Measurements from ENCODE around the gene SETD3.

The SETD3 gene

DNA sequence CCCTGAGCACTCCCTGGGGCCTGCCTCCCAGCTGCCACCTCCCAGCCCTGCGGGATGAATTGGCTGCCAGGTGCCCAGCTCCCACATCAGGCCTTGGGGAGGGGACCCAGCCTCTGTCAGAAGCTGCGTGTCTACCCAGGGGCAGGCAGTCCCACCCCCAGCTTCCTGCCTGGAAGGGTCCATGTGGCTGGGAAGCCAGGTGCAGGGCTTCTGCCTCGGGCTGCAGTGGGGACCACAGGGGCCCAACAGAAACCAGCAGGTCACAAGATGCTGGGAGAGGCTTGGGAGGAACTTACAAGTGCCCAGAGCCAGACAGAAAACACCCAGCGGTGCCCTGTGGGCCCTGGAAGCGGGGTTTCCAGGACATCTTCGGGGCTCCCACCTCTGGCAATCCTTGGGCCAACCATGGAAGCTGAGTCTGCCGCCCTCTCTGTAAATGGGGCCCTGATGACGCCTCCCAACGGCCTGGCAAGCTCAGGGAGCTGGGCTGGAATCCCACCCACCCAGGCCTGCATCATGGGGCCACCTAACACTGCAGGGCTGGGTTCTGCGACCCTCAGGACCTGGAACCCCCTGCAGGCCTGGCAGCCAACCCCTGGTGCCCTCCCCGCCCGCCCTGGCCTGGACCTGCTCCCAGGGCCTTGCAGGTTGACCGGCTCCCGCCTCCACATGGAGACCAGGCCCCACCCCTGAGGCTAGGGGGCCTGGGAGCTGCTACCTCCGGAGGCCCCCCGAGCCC is 37.2 kb upstream of the SETD3 start:
- in situ Hi-C loops (cut with MboI; ENCODE audit: low sequenced_read_pairs), result loop anchor here (25.0 kb wide), 1 partner anchor 369 kb away; no protein-coding TSS in a partner anchor

GRCh38 chr14:99516871-99517642 is 36.4 kb upstream of the SETD3 start:
- in situ Hi-C loops (cut with MboI; ENCODE audit: low sequenced_read_pairs), result loop anchor here (25.0 kb wide), 1 partner anchor 370 kb away; no protein-coding TSS in a partner anchor

DNA sequence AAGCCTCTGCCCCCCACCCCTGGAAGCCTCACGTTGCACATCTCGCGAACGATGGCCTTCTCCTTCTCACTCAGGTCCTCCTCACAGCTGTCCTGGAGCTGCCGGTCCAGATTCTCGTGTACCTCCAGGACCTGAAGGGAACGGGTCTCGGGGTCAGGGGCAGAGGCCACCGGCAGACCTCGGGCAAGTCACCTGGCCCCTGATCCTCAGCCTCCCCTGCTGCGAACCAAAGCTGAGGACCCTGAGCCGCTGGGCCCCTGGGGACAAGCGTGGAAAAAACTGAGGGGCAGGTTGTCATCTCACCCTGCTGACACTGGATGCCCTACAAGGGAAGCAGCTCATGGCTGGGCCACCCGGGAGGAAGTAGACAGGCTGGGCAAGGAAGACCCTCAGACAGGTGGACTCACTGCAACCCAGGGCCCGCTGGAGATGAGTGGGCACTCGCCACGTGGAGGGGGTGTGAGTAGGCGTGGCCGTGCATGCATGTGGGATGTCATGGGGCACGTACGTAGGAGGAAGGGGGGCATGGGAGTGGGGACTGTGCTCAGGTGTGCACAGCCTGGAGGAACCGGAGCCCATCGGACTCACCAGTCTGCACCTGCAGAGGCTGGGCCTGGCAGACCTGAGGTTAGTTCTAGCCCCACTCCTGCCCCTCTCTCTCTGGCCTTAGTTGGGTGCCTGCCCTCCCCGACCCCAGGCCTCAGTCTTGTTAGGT is 35.7 kb upstream of the SETD3 start:
- in situ Hi-C loops (cut with MboI; ENCODE audit: low sequenced_read_pairs), result loop anchor here (25.0 kb wide), 1 partner anchor 371 kb away; no protein-coding TSS in a partner anchor

- in situ Hi-C loops (cut with MboI; ENCODE audit: low sequenced_read_pairs), result loop anchor here (25.0 kb wide), 1 partner anchor 372 kb away; no protein-coding TSS in a partner anchor
These were observed 34.9 kb upstream of the SETD3 start for GRCh38 chr14:99515301-99516155.

DNA sequence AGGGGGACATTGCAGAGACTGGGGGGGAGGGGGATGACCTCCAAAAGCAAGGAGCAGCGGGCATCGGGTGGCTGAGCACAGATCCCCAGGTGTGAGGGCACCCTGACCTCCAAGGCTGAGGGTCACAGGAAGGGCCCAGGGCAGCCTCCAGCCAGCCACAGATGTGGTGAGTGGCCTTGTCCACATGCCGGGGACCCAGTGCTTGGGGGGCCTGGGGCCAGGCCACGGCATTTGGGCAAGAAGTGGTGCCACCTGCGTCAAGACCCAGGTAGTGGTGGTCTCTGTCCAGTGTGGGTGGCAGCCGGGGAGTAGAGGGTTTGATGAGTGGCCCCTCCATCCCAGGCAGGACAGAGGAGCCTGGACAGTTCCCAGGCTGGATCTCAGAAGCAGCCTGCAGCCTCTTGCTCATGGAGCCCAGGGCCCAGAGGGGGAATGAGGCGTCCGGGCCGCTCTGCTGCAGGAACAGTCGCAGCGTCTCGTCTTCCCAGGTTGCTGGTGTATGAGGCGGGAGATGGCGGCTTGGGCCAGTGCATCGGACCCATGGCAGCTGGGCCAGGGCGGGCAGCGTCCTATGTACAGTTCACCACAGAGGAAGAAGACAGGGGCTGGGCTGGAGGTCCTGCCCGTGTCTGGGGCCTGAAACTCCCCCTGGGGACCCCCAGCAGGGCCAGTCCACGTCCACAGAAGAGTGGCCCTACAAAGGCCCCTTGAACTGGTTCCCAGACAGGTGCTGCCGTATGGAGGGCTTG is 34.1 kb upstream of the SETD3 start:
- in situ Hi-C loops (cut with MboI; ENCODE audit: low sequenced_read_pairs), result loop anchor here (25.0 kb wide), 1 partner anchor 373 kb away; no protein-coding TSS in a partner anchor

DNA sequence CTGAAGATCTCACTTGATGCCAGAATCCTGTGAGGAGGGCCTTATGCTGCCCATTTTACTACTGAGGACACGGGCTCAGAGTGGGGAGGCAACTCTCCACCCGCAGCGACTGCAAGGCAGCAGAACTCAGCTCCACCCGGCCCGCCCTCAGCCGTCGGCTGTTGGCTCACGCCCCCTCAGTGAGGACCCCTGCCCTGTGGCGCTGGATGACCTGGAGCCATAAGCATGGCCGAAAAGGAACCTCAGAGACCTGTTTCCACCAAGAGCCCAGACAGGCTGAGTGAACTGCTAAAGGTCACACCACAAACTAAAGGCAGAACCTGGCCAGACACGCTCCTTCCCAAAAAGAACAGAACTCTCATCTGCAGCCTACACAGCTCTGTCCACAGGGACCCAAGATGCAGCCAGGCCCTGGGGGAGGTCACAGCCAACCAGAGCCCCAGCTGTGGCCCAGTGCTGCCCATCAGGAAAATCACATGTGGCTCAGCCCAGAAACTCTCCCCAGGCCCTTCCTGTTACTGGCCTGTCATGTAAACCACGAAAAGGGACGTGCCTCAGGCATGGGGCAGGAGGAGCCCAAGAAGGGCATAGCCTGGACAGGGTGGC is 33.4 kb upstream of the SETD3 start:
- in situ Hi-C loops (cut with MboI; ENCODE audit: low sequenced_read_pairs), result loop anchor here (25.0 kb wide), 1 partner anchor 373 kb away; no protein-coding TSS in a partner anchor

DNA sequence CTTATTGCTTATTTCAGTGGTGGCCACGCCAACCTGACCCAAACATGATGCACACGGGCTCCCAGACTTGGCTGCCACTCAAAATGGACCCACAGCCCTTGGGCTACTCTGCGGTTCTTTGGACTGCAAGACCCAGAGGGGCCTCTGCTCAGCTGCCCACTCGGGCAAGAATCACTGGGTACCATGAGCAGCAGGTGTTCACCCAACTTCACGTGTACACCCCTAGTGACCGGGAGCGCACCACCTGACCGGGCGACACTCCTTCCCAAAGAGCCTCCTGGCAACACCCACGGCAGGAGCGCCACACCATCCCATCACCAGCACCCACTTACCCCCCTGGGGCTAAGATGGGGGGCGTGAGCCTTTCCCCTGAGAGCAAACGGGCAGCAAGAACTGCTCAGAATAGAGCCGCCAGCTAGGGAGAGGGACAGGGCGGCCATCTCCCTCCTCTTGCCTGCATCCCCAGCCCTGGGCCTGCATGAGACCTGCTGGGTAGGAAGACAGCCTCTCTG is 32.6 kb upstream of the SETD3 start:
- in situ Hi-C loops (cut with MboI; ENCODE audit: low sequenced_read_pairs), result loop anchor here (25.0 kb wide), 1 partner anchor 374 kb away; no protein-coding TSS in a partner anchor

GRCh38 chr14:99512571-99513182 is 32.0 kb upstream of the SETD3 start:
- in situ Hi-C loops (cut with MboI; ENCODE audit: low sequenced_read_pairs), result loop anchor here (25.0 kb wide), 1 partner anchor 375 kb away; no protein-coding TSS in a partner anchor

DNA sequence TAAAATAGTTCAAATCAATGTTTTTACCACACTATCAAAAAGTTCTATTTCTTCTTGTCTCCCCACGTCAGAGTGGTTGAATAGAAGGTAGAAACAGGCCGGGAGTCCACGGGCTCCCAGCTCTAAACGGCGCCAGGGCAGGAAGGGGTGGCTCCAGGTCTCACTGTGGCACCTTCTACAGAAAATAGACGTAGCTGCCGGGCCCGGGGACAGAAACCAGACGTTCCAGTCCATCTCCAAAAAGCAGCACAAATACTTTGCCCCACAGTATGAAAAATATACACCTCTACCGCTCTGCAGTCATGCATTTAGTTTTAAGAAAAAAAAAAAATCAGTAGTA is 31.4 kb upstream of the SETD3 start:
- in situ Hi-C loops (cut with MboI; ENCODE audit: low sequenced_read_pairs), result loop anchor here (25.0 kb wide), 1 partner anchor 375 kb away; no protein-coding TSS in a partner anchor

DNA sequence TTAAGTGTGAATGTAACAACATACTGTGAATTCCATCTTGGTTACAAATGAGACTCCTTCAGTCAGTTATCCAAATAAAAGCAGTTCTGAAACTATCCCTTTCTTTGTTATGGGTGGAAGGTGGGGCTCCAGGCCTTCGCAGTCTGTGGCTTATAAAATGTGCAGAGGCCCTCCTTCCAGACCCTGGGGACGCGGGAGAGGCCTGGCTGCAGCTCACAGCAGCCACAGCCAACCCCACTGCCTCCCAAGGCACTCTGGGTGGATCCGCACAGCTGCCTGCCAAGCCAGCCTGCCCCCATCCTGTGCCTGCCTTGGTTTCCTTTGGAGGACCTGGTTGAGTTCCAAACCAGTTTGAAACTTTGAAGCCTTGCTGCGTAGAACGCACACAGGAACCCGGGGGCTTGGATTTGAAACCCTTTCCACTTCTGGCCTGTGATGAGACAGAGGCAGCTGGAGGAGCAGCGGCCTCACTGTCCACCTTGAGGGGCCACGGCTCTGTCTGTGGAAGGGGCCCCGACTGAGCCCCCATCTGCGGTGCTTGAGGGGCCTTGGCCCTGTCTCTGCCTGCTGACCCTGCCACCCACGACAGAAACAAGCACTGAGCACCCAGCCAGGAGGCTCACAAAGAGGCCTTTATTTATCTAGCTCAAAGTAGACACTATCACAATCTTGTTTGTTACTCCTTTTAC is 30.9 kb upstream of the SETD3 start:
- in situ Hi-C loops (cut with MboI; ENCODE audit: low sequenced_read_pairs), result loop anchor here (25.0 kb wide), 1 partner anchor 376 kb away; no protein-coding TSS in a partner anchor

GRCh38 chr14:99510556-99511139 is 30.0 kb upstream of the SETD3 start:
- in situ Hi-C loops (cut with MboI; ENCODE audit: low sequenced_read_pairs), result loop anchor here (25.0 kb wide), 1 partner anchor 377 kb away; no protein-coding TSS in a partner anchor

DNA sequence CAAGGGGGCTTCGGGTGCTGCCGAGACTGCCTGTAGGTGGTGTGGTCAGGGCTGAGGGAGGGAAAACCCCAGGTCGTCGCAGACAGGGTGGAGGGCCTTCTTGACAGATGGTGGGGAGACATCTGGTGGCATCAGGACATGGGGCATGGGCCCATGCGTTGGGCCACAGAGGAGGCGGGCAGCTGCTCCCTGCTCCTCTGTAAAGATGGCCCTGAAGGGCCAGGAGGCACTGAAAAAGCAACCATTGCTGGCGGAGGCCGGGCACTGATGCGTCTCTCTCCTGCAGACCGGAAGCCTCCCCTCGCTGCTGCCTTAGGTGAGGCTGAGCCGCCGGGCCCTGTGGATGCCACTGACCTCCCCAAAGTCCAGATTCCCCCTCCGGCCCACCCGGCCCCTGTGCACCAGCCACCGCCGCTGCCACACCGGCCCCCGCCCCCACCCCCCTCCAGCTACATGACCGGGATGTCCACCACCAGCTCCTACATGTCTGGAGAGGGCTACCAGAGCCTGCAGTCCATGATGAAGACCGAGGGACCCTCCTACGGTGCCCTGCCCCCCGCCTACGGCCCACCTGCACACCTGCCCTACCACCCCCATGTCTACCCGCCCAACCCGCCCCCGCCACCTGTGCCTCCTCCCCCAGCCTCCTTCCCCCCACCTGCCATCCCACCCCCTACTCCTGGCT is 29.4 kb upstream of the SETD3 start:
- in situ Hi-C loops (cut with MboI; ENCODE audit: low sequenced_read_pairs), result loop anchor here (25.0 kb wide), 1 partner anchor 377 kb away; no protein-coding TSS in a partner anchor

GRCh38 chr14:99508896-99509629 is 28.4 kb upstream of the SETD3 start:
- in situ Hi-C loops (cut with MboI; ENCODE audit: low sequenced_read_pairs), result loop anchor here (25.0 kb wide), 1 partner anchor 378 kb away; no protein-coding TSS in a partner anchor

GRCh38 chr14:99507860-99508640 is 27.4 kb upstream of the SETD3 start:
- in situ Hi-C loops (cut with MboI; ENCODE audit: low sequenced_read_pairs), result loop anchor here (25.0 kb wide), 1 partner anchor 379 kb away; no protein-coding TSS in a partner anchor

DNA sequence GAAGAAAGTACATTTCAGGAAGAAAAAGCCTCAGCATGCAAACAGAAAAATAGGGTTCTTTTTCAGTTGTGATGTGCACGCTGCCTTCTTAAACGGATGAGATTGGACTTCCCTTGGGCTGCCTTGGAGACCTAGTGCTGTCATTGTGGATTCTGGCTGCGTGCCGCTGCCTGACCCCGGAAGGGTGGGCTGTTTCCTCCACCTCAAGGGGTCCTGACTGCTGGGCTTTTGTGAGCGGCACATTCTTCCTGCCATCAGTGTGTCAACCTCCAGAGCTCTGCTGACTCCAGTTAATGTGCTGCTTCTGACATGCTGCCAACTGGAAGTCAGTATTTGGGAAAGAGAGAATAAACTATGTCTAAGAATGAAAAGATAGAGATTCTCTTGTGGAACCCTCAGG is 25.6 kb upstream of the SETD3 start:
- in situ Hi-C loops (cut with MboI; ENCODE audit: low sequenced_read_pairs), result loop anchor here (25.0 kb wide), 1 partner anchor 381 kb away; no protein-coding TSS in a partner anchor

All from HL-60/S4 treated with phorbol 12-myristate 13-acetate at 8.2 ng/mL for 4 days and 3 days (cell line).